Activated gamma-delta T cell treated with Interleukin-2 at 50 U/mL for 16 hours (primary cell): ENCODE data around the gene FAM227A.

ENCODE experiments used
- DNase-seq: peaks from one replicate; pipeline ENCODE4 v3.0.0-alpha.2; 2020

The FAM227A gene

DNA sequence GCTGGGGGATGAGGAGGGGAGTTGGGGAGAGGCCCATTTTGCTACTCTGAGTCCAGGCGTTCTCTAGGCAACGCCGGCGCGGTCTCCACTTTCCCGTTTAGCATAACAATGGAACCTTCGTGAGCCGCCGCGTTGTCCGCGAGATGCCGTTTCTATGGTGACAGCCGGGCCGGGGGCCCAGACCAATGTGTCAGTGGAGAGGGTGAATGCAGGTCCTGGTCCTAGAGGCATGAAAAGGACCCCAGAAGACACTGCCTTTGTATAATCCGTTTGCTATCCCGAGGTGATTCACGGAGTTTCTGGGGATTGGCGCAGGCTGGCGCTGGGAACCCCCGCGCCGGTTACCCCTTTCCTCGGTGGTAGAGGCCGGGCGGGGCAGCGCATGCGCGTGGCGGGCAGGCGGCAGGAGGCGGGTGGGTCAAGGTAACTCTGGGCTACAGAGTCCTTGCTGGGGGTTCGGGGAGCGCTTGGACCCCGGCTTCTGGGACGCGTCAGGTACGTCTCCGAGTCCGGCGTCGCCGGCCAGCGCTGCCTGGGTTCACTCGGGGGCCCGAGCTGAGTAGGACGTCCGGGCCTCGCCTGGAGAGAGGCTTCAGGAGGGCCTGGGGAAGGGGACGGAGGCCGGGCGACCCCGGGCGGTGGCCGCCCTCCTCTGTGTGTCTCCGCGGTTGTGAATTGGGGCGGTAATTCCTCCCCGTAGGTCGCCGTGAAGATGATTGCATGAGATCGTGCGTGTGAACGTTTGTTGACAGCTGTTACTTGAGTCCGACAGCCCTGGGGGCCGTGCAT lies at the start of gene FAM227A, which contains the start of gene CBY1:
FAM227A (minus strand) TSS at position 137 of the 789 bp plus-strand sequence. CDS start 6,224 bp downstream, outside the sequence.
CBY1 (plus strand) TSS at position 383 of the 789 bp plus-strand sequence. CDS start 11,417 bp downstream, outside the sequence.
- peak; percentile 82 for DNase-seq

DNA sequence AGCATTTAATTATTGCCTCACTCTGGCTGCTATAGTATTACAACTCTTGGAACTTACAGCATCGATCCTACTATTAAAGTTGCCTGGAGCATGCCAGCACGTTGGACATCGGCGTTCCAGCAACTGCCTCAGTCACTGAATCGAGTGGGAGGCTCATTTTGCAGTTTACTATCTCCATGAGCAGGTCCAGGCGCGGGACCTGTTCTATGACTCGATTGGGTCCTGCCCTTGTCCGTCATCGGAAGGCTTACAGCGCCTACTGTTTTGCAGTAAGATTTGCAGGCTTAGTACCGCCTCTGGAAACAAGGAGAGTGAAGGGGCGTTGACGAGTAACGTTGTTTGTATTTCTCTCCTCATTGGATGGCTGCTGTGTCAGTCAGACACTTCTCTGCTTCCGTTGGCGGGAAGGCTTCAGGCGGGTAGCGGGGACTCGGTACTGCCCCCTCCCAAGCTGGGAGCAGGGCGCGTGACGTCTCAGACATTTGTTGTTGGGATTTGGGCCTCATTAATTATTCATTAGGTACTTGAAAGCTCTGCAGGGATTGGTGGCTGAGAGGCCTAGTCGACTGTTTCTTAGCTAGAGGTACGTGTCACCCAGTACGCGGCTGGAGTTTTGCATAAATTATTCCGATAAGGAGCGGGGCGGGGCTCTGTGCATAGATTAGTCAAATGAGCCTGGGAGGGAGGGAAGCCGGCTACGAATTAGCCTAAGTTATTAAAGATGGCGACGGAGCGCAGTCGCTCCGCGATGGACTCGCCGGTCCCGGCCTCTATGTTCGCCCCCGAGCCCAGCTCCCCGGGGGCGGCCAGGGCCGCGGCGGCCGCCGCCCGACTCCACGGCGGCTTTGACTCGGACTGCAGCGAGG lies 49.3 kb upstream of the FAM227A start, which contains the start of gene GTPBP1:
GTPBP1 (plus strand) TSS at position 710 of the 866 bp plus-strand sequence; CDS start at position 722, 12 bp downstream.
- peak; percentile 97 for DNase-seq

DNA sequence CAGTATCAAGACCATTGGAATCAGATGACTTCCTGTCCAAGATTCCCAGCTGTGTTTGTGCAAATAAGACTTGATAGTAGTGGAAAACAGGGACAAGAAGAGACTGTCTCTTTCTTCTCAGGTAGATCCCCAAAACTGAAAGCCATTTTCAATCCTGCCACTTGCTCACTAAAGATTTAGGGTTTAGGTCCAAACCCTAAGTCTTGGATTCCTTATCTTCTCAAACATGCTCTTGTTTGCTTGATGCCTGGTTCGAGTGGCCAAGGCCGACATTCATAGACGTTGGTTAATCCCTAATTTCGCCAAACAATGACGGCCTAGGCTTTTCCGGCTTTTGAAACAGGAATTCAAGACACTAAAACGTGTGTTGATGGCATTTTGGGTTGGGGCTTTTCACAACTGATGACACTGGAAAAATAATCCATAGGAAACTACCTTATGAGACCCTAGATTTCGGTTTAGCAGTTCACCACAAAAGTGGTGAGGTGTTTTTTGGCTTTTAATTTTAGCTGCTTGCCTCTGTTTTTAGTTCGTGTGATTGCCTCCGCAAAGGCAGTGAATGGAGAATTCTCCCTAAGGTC lies 48.6 kb upstream of the FAM227A start:
- no peak for DNase-seq

DNA sequence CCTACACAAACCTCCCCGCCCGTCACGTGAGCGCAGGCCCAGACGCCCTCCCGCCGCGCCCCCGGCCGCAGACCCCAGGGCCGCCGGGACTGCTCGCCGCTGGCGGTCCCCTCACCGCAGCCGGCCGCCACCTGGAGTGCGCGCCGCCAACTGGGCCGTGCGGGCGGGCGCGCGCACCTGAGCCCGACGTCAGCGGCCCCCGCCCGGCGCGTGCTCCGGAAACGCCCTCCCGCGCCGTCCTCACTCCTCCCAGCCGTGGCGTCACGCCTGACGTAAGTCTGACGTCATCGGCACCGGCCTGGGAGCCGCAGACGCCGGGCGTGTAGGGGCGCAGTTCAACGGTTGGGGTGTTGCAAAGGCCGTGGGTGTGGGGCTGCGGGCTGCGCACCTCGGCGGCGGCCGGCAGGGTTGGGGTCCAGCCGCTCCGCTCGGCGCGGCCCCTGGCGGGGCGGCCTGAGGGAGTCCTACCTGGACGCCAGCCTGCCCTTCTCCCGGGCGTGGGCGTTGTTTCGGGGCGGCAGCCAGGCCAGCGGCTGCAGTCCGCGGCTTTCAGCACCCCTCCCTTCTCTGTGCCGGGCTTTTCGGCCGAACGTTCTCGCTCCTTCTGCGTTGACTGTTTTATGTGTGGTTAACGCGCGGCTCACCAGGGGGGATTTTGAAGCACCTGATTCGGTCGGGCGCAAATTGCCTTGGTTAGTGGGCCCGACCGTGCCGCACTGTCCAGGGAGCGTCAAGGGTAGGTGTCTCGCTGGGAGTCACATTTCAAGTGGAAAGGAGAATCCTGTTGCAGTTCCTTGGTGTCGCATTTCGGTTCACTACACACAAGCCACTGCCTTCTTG lies 44.8 kb upstream of the FAM227A start, which contains the start of gene JOSD1:
JOSD1 (minus strand) TSS at position 155 of the 840 bp plus-strand sequence. CDS start 956 bp downstream, outside the sequence.
- peak; percentile 96 for DNase-seq

DNA sequence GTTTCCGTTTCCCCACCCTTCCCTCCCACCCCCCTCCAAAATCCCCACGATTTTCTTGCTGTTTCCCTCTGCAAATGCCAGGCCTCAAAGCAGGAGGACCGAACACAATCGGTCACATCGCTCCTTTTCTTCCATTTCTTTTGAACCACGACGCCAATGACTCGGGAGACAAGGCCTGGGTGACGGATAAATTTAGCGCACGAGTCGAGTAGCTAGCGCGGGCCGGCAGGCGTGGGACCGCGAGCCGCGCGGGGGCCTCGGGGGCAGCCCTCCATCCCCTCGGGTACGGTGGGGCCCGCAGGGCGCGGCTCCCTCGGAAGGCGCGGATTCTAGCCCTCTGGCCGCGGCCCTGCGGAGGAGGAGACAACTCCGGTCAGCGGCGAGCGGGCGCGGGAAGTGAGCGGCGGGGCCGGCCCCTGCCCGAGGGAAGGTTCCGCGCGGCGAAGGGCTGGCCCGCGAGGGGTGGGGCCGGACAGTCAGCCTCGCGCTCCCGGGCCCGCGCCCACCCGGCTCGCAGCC lies 44.1 kb upstream of the FAM227A start:
- DNase-seq: no peak

DNA sequence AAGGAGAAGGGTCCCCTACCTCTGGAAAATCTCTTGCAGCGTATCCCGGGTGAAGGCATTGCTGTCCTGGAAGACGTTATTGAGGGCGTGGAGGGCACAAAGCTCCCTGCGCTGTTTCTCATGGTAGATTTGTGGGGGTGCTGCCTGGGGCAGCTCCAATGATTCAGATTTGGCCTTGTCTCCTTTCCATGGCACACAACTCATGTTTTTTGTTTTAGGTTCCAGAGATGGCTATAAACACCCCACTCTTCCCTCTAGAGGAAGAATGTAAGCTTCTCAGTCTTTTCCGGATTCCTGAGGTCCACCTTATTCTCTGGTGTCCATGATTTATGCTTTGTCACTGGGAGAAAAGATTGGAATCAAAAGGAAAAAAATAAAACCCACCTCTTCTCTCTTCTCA lies 43.6 kb upstream of the FAM227A start:
- DNase-seq: no peak

DNA sequence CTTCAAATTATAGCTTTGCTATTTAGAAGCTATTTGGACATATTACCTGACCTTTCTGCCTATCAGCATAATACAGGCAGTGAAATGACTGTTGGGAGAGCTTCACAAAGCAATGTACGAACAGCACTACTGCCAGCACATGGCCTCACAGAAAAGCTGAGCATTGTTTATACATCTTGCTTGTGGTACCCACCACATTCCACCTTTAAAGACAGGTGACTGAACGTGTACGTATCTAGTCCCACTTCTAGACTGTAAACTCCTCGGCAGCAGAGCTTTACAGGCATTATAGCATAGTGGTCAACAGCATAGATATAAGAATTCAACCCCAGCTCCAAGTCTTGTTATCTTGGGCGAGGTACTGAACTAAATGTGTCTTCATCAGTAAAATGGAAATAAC lies 43.0 kb upstream of the FAM227A start:
- no peak for DNase-seq

DNA sequence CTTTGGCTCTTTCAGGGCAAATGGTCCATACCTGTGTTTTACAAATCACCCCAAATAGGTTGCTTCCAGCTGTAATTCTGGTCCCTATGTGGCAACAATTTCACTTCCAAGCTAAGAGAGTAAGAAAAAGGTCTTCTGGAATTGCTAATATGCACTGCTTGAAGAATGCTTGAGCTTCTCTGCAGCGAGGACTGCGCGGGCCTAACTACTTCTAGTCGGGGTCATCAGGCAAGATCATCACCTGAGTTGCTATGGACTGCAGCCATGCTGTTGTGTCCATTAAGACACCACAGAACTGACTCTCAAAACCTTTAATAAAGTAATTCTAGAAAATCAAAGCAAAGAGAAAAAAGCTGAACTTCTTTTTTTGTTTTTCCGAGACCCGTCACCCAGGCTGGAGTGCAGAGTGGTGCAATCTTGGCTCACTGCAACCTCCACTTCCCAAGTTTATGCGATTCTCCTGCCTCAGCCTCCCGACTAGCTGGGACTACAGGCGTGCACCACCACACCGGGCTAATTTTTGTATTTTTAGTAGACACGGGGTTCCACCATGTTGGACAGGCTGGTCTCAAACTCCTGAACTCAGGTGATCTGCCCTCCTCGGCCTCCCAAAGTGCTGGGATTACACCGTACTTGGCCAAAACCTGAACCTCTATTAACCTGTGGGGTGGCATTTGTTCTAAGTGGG lies 42.4 kb upstream of the FAM227A start:
- no peak for DNase-seq

DNA sequence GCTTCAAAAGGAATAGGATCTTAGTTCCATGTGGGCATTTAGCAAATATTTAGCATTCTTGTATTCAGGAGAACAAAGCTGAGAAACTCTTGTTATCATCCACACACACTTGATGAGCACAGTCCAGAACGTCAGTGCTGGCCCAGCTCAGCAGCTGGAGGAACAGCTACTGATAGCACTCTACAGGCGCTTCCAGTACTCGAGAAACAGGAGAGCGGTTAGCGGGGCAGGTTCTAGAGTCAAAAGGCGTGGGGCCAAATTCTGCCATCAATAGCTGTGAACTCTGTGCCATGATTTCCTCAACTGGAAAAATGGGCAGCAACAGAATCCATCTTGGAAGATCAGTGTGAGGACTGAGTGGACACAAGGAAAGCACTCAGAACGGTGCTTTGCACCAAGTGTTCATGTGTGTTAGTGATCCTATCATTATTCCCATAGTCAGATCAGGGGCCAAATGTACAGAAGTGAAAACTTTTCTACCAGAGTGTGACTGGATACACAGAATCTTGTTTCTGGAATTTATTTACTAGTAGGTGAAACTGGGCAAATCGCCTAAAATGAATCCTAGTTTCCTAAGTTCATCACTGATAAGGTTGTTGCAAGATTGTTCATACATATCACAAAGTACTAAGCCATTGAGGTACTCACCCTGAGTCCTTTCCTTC lies 41.4 kb upstream of the FAM227A start:
- DNase-seq: no peak

DNA sequence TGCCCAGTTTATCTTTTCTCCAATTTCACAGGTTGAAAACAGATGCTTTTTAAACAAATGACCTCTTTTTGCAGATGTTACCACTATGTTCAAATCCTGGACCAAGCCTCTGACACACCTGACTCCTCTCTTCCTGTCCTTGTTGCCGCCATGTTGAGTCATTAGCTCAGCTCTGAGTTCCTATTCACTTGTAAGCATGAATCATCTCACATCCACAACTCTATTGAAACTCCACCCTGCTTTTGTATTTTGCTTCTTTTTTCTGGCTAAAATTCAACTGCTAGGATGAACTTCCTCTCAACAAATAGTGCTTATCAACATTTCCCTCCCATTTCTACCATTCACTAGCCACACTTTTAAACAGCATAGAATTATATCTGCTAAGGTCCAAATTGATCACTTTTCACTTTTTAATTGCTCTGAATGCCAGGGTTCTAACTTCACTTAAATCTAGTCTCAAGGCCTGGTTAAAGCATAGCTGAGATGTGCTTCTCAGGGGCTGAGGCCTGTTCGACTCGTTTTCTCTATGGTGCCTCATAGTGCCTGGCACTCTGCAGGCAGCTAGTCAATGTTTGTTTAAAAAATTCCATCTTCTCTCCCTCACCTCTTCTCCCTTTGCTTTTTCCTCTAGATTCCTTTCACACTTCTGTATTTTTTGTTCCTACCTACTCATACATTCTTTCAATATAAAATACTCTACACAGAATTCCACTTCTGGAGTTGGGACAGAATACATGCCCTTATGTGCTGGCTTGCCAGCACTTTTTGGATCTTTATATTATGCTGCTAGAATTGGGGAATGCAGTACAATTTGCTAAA lies 40.6 kb upstream of the FAM227A start:
- peak; percentile 30 for DNase-seq

DNA sequence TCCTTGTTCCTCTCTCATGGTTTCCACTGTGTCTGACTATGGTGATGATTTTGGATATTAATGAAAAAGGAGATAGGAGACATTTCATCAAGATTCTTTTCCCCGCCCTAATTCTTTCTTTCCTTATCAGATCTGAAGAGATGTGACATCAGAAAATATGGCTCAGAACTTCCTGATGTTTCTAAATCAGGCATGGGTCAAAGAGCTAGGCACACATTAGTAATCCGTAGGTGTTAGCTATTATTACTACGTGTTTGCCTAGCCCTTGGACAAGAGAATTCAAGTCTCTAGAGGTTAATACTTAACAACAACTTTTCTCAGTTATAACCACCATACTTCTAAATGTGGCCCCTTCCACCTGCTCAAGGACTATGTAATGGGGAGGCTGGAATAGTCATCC lies 38.7 kb upstream of the FAM227A start:
- no peak for DNase-seq

DNA sequence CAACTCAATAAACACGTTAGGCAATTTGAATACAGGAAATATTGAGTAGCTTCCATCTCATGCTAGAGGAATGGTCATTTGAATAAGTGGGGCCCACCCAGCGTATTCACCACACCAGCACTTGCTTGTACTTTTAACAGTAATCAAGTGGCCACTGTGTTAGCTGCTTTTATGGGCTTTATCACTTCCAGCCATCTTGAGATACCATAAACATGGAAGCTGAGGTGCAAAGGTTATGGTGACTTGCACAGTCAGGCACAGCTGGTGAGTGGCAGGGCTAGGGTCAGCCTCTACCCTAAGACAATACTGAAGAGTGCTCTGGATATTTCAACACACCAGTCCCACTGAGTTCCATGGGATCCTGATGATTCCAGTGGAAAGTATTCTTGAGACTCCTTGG lies 37.9 kb upstream of the FAM227A start:
- no peak for DNase-seq

DNA sequence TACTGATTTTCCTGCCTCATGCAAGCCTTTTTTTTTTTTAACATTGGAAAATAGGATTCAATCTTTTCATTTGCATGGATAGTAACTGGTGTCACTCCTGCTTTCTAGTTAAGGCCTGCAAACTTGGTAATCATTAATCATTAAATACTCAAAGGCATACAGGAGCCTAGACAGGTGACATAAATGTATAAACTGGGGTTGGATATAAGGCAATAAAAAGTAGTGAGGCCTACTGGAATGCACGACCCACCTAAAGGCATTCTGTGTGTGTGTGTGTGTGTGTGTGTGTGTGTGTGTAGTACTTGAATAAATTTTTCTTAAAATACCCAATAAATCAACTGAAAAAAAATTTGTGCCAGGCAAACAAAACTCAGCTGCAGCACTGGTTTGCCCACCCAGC lies 33.5 kb upstream of the FAM227A start:
- DNase-seq: no peak

DNA sequence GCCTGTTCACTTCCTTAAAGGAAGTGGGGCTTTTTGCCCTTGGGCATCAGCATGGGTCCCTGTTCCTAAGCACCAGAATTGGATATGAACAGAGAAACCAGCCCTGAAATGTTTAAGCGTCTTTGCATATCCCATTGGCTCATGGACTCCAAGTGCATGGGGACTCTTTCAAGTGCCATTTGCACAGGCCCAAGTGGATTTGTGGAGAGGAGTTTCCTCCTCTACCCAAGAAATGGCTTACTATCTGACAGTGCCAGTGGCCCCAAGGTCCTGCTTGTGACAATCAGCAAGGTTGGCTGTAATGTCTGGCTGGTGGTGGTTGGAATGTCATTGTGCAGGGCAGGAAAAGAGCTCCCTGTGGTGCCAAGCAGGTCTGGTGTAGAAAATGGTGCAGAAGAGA lies 29.6 kb upstream of the FAM227A start:
- DNase-seq: no peak

DNA sequence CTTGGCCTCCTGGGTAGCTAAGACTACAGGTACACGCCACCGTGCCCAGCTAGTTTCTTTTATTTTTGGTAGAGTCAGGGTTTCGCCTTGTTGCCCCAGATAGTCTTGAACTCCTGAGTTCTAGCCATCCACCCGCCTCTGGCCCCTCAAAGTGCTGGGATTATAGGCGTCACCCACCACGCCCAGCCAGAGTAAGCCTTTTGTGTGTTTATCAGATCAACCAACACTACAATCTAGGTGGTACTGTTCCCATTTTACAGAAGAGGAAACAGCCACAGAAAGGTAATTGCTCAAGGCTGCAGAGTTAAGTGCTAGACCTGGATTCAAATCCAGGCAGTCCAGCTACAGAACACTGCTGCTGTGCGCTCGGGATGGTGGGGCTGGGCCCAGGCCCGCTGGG lies 28.7 kb upstream of the FAM227A start:
- DNase-seq: no peak

DNA sequence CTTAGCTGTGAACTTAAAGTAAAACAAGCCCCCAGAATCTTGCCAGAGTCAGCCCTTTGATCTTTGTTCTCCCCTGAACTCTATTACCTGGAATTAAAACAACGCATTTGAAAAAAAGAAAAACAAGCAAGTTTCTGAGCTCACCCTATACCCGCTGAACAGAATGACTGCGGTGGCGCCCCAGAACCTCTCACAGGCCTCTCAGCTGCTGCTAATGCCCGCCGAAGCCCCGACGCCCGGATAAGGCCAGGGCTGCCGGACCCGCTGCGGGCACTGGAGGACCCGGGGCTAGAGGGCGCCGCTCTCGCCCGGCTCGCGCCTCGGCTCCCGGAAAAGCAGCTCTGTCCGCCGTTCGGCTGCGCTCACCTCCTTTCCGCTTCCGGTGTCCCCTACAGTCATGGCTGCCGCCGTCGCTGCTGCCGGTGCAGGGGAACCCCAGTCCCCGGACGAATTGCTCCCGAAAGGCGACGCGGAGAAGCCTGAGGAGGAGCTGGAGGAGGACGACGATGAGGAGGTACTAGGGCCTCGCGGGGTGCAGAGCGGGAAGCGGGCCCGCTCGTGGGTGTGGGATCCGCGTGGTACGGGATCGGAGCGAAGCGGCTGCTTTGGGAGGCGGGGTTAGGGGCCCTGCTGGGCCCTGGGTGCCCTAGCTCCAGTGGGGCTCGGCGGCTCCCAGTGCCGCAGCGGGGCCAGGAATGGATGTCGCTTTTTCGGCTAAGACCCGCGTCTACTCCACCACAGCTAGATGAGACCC lies 25.6 kb upstream of the FAM227A start, which contains the start of gene TOMM22:
TOMM22 (plus strand) TSS at position 376 of the 754 bp plus-strand sequence; CDS start at position 398, 22 bp downstream.
- peak; percentile 80 for DNase-seq

DNA sequence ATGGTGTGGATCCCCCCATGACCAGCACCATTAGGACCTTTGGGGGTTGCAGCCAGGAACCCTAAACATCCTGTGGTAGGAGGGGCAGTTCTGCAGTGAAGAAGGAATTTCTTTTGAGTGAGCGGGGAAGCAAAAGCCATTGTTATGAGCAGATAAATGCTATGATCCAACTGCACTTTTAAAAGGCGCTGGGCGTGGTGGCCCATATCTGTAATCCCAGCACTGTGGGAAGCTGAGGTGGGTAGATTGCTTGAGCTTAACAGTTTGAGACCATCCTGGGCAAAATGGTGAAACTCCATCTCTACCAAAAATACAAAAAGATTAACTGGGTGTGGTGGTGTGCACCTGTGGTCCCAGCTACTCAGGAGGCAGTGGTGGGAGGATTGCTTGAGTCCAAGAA lies 19.6 kb upstream of the FAM227A start:
- no peak for DNase-seq

DNA sequence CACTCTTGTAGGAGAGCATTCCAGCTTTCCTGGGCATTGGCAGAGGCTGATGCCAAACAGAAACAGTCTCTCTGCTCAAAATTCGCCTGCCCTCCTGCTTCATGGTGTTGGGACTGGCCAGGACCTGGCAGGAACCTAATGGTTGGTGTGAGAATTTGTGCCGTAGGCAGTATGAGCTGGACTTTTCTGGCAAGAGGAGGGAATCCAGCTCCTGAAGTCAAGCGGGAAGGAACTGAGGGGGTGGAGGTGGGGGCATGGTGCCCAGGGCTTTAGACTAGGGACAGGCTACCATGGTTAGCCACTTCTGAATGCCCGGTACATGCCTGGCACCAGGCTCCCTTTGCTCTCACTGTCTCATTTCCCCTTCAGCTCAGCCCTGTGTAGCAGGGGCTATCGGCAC lies 18.7 kb upstream of the FAM227A start:
- DNase-seq: no peak
